Dedifferentiated amniotic fluid mesenchymal stem cell (primary cell): ENCODE results near the gene SLC39A11.
"Not testable (repeated sequence)": the region's sequence is repeated elsewhere in the genome, so short reads cannot be mapped to it uniquely, and the experiment has no call there.

ENCODE experiments used
- DNase-seq: peaks from one replicate; pipeline ENCODE4 v3.0.0-alpha.2; 2016; ENCODE audit errors: extremely low spot score

Gene SLC39A11

DNA sequence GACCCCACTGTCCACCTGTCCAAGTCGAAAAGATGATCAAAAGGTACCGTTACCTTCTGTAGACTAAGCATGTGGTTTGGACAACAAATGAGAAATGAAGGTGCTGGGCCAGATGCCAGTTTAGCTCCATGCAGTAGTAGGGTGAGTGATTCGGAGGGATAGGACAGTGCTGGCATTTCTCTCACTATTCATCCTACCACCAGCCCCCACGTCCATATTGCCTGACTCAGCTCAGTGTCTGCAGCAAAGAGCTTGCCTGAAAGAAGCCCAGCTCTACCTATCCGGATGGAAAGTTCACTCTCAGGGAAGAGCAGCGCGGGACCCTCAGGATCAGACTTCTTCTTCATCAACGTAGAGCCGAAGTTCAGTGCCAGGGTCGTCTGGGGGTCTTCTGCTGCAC, 145.0 kb downstream of the SLC39A11 start:
- DNase-seq: no peak

DNA sequence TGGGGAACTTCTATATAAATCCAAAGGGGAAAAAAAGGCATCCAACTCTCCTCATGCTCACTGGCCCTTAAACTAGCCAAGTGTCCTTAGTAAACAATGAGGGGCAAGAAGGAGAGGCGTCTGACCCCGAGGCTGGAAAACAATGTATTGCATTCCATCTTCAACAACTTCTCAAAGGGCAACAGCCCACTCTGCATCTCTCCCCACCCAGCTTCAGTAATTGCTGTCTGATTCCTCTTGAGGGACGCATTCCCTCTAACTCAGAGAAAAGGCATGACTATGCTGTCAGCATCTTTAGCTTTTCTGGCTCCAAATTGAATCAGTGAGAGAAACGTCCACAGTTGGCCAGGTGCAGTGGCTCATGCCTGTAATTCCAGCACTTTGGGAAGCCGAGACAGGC, 145.8 kb downstream of the SLC39A11 start:
- no peak for DNase-seq

DNA sequence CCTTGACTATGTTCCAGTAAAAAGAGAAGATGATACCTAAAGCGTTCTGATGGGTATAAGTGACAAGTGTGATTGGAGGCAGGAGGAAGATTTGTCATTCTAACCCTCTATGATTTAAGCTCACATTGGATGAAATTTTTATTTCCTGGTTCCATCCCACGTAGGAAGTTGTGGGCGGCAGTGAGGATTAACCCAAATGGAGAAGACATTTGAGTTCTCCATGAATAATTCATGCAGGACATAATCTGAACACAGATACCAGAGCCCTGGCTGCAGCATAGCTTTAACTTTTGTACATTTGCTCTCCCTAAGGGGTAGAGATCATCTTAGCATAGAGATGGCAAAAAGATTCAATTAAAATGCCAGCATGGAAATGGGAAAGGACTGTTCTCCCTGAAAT, 146.3 kb downstream of the SLC39A11 start:
- no peak for DNase-seq

DNA sequence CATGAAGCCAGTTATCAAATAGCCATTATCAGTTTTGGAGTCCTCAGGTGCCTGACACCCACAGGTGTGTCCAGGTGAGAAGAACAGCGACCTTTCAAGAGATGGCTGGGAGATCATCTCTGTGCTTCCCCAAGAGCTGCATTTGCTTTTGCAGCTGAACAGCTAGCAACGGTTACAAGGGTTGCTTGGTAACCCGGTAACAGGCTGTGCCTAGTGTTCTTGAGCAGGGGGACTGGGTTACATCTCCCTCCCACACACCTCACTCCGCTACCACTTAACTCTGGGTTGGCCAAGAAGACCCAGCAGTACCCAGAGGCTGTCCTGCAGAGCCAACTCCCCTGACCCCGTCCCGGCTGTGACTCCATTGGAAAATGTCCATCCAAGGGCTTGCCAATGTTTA, 147.0 kb downstream of the SLC39A11 start:
- no peak for DNase-seq

DNA sequence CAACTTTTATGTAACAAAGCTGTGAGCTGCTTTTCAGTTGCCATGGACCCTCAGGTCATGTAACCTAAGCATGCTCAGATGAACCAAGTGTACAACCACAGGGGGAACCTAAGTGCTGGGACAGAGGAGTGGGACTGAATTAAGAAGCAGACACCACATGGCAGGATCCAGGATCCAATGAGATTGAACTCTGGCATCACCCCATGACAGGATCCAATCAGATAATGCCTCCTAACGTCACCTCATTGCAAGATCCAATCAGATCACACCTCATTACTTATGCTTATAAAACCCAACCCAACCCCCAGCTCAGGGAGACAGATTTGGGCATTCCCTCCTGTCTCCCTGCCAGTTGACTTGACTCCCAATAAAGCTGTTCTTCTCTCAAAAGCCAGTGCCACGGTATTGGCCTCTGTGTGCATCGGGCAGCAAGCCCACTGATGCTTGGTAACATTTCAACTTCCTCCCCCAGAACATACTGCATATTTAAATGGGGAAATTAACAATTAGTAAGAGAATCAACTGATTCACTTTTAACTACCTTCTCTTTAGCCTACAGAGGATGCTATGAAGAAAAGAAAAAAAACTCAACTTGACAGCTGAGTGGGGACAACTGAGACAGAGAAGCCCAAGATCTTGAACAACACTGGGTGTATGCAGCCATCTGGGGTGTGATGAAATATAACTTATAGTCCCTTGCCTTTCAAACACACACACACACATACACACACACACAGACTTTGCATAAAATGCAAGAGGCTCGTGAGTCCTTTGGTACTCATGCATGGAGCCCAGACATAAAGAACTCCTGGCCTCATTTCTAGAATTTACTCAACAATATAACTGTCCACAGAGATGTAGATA, 148.4 kb downstream of the SLC39A11 start:
- DNase-seq: no peak

DNA sequence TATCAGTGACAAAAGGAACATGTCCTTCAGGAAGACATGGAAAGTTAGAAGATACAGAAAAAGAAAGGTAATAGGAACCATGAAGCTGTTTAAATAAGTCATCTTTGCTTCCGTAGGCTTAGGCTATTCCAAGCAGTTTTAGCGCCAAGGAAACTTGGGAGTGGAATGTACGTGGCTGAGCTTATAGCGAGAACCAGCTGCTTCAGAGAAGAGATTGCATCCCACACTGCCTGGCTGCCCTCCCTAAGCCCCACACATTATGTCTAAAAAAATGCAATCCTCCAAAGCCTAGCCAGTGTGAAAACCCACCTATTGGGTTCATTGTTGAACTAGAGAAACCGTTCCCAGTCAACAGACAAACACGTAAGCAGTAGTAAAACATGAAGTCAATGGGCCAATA, 149.9 kb downstream of the SLC39A11 start:
- no peak for DNase-seq

DNA sequence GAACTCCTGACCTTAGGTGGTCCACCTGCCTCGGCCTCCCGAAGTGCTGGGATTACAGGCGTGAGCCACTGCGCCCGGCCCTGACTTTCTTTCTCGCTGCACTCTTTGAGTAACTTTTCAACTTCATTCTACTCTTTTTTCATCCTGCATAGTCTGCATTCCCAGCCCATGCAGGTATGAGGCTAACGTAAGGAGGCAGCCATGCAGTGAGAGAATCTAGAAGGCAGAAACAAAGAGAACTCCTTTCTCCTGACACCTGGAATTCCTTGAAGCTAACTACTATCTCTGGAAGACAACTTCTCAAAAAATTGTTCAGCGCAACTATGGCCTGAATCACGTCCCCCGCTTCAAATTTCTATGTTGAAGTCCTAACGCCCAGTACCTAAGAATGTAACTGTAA, 152.0 kb downstream of the SLC39A11 start:
- DNase-seq: no peak

DNA sequence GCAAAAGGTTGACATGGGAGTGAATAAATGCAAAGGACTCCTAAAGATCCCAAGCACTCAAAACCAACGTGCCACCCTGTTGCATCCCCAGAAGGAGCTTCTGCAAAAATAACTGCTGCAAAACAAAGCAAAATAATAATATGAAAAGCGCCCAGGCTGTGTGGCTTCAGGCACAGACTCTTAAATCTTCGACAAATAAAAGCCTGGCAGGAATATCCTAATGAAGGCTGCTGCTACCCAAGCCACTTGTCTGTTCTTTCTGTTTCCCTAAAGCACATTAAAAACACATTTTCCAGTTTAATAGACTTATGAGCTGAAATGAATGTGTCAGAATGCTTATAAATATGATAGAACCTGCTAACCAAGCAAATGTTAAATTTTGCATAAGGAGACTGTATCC, 154.0 kb downstream of the SLC39A11 start:
- no peak for DNase-seq

DNA sequence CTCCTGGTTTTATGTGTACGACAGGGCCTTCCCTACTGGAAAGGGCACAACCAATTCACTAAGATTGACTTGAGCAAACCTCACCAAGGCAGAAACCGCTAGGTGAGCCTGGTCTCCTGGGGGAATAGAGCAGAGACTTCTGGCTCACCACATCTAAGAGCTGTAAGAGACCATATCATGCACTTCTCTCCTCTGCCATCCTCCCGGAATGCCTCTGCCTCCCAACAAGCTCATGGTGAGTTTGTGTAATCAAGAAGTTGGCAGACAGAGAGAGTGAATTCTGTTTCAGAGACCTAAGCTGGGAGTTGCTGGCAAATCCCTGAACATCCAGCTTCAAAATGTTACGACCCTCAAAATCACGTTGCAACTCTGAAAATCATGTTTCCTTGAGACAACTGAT, 154.8 kb downstream of the SLC39A11 start:
- DNase-seq: no peak

DNA sequence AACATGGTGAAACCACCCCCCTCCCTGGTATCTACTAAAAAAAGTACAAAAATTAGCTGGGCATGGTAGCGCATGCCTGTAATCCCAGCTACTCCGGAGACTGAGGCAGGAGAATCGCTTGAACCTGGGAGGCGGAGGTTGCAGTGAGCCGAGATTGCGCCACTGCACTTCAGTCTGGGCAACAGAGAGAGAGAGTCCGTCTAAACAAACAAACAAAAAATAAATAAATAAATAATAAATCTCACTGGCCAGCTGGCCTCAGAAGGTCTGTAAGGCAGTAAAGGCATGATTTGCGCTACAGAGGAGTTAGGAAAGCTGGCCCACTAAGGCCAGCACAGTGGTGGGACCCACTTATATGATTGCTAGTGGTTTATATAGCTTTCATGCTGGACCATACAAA, 155.2 kb downstream of the SLC39A11 start:
- DNase-seq: not testable (repeated sequence)

DNA sequence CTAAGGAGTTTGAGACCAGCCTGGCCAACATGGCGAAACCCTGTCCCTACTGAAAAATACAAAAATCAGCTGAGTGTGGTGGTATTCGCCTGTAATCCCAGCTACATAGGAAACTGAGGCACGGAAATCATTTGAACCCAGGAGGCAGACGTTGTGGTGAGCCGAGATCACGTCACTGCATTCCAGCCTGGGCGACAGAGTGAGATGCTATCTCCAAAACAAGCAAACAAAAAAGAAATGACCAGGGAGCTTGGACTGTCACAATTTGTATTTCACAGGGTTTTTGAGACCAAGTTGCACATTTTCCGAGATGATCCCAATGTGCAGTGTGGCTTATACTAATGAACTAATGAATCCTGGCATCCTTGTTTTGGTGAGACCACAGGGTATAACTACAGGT, 156.5 kb downstream of the SLC39A11 start:
- no peak for DNase-seq

DNA sequence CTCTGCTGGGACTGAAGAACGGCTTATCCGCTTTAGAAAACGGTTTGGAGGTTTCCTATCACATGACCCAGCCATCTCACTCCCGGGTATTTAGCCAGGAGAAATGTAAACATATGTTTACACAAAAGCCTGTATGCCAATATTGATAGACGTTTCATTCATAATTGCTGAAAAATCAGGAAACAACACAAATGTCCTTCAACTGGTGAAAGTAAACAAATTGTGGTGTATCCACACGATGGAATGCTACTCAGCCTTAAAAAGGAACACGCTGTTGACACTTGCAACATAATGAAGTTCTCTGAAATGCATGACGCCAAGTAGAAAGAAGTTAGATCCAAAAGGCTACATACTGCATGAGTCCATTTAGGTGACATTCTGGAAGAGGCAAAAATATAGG, 157.6 kb downstream of the SLC39A11 start:
- no peak for DNase-seq

DNA sequence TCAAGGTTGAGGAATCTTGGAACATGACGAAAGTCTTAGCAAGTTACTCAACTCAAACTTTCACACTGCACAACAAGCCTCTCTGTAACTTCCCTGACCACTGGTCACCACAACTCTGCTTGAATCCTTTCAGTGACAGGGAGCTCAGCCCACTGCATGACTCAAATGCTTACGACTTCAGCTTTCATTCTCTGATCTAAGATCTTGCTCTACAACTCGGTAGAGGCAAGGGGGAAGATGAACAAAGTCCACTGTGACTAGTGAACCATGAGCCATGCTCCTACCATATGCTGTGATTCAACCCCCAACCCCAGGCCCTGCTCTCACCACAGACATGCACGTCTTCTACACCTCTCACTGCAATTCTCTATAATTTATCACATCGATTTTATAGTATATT, 160.9 kb downstream of the SLC39A11 start:
- DNase-seq: no peak

DNA sequence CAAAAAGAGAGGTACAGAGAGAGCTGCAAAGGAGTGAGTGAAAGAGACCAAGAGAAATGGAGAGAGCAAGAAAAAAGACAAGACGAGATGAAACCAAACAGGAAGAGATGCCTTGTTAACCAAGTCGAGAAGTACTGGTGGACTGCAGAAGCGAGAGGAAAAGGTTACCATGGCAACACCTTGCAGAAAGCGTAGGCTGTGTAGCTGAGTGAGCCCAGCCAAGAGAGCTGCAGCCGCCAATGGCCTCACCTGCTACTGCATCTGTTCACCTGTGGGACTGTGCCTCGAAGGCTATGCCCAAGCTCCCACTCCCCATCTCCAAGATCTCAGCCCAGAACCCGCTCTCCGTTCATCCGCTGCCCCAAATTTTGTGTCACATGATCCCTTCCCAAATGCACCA, 161.3 kb downstream of the SLC39A11 start:
- DNase-seq: no peak

DNA sequence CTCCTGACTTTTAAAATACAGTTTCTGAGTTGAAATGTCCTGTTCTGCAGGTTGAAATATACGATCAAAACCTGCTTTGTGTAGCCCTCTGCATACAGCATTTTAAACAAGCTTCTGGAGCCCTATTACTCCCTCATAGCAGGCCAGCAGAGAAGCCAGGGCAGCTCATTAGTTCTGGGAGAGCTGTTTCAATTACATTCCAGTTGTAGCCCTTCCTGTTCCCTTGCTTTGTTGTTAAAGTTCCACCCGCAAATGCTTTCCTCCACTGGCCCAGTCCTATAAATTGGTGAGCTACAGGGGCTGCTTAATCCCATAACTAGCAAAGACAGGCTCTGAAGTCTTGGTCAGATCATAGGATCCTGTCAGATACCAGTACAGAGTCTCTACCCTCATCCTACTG, 162.5 kb downstream of the SLC39A11 start:
- DNase-seq: no peak

DNA sequence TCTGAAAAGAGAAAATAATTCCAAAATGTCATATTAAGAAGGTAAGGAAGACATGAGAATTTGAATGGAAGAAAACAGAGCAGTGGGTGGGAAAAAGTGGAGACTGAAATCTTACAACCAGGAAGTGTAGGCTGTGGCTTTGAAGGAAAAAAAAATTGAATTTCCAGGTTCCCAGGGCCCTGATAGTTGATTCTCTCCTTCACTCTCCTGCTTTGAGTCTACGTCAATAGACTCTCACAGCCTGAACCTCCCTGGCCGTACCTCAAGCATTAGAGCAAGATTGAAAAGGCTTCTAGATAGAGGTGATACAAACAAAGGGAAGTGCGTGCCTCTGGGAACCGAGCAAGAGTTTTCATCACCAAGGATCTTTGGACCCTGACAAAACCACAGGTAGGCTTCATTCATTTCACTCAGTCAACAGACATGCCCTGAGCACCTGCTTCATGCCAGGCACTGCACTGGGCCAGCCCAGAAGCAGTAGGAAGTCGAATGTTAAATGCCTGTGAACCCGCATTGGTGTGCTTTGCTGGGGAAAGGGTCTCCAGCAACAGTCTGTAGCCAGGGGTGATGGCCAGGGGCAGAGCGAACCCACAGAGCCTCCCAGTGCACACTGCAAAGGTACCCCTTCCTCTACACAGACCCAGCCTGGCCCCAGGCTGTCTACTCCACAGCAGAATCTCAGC, 163.9 kb downstream of the SLC39A11 start:
- no peak for DNase-seq

DNA sequence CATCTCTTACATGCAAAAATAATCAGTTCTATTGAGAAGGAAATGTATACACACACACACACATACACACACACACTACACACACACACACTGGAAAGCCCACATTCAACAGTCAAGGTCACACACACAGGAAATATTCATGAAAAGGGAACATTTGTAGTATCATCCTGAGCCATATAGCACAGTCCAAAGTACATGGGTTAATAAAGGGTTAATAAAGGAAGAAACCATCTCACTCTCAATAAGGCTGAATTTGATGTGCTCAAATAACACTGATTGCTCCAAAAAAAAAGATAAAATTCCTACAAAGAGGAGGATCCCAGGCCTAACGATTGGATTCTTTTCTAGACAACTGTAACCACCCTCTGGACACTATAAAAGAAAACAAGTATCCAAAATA, 164.7 kb downstream of the SLC39A11 start:
- no peak for DNase-seq

DNA sequence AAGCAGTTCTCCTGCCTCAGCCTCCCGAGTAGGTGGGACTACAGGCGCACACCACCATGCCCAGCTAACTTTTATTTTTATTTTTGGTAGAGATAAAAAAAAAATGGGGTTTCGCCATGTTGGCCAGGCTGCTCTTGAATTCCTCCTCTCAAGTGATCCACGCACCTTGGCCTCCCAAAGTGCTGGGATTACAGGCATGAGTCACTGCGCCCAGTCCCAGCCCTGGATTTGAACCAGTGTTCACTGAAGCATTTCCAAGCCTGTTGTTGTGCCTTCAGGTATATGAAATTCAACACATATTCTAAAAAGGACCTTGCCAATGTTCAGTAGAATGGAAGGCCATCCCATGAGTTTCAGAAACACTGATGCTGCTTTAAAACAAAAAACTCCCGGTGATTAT, 165.3 kb downstream of the SLC39A11 start:
- no peak for DNase-seq

DNA sequence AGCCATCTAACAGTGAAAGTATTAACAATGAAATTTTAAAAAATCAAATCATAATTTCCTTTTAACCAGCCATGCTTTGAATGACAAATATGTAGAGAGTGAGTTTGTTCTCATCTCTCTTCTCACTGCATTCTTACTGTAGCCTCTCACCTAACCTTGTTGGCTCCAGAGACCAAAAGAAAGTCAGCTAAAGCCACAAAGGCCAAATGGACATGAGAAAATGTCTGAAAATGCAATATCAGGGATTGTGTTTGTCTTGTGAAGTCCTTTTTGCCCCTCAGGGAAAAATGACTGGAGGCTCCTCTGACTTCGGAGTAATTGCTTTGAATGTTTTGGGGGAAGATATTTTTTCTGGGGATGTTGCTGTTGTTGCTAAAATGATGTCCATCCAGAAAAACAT, 166.3 kb downstream of the SLC39A11 start:
- DNase-seq: no peak

DNA sequence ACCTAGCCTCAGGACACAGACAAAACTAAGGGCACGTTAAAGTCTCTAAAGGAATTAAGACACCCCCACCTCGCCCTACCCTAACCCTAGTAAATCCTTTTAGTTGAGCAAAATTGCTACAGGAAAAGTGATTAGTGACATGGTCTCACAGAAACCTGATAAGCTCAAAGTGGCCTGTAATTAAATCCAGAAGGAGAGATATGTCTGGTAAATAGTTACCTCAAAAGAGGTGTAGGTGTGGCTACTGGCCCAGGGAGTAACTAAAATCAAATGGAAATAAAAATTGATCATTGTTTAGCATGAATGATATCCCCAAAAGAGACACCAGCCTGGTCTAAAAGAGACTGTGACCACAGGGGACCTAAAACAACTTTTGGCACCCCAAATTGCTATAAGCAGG, 168.3 kb downstream of the SLC39A11 start:
- no peak for DNase-seq

DNA sequence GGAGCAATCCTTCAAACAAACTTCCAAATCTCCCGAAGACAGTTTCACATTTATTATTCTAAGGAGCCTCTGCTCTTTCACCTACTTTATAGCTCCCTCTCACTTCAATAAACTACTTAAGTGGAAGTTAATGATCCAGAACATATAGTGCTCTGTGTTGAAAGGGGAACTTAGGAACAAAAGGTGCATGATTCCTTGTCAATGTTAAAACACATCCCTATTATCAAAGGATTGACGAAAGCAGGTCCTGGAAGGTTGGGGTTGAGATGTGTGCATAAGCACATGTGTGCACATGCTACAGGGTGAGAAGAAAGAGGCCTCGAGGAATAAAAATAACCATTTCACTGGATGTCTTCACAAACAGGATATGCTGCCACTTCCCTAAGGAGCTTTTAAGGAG, 170.3 kb downstream of the SLC39A11 start:
- DNase-seq: no peak

DNA sequence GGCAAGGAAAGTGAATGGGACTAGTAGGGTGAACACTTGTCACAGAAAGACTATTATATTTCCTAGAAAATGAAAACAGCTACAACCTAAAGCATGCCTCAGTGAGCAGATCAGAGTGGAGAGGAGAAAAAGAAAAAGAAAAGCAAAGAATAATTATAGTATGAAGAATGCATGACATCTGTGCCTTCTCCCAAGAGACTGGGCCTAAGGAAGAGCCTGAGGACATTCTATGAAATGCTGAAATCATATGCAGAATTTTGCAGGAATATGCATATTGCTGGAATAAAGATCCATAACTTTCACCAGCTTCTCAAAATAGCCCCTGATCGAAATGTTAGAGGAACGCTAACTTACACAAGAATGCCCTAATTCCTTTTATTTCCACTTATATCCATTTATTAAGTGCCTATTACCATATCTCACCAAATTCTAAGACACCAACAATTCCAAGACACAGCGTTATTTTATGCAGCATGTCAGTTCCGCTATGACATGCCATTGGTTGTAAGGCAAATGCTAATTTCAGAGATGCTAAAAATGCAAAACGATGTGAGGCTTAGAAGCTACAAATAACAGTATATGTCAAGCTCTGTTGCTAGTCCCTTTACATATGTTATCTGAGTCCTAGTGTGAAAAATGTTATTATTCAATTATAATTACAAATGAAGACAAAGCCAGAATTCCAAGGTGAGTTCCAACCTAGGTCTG, 171.0 kb downstream of the SLC39A11 start:
- DNase-seq: no peak

DNA sequence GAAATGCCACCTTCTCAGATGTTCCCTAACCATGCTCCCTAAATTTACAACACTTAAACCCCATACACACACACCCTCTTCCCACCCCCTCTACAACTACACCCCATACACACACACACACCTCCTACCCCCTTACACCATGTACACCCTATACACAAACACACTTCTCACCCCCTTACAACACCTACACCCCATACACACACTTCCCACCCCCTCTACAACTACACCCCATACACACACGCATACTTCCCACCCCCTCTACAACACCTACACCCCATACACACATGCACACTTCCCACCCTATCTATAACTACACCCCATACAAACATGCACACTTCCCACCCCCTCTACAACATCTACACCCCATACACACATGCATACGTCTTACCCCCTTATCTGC, 172.0 kb downstream of the SLC39A11 start:
- no peak for DNase-seq
